ENCODE data around the gene NDUFS4. TPM values are rescaled to one million over a fixed set of nuclear protein-coding genes. Genes with fewer than 3 reads are reported as not detected.

The NDUFS4 gene
- total RNA-seq, 1 donor from 2014 or later = 78.7 TPM

DNA sequence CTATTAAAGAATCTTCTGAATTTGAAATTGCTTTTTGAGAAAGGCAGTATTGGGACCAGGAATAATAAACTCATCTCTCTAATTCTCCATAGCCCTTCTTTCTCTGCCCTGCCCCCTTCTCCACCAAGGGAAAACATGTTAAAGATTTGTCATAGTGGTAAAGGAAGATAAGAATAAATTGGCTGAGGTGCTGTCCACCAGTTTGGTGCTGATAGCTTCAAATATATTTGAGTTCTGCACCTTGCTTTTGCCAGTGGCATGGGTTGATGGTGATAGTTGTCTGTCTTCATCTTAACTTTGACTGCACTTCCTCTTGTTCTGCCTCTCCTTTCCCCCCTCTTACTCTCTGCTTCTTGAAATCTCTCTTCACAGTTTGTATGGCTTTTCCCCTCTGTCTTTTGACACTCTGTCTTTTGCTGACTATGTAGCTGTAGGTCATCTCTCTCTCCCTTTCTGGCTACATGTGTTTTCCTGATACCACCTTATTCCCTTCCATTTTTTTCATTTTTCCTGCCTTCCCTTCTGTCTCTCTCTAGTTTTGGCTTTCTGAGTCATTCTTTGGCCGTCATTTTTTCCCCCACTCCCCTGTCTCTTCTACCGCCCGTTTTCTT, 56.6 kb downstream of the NDUFS4 start:
- no peak for DNase-seq (ENCODE audit: low read depth, low spot score)
- TF ChIP-seq, protein P1, sequence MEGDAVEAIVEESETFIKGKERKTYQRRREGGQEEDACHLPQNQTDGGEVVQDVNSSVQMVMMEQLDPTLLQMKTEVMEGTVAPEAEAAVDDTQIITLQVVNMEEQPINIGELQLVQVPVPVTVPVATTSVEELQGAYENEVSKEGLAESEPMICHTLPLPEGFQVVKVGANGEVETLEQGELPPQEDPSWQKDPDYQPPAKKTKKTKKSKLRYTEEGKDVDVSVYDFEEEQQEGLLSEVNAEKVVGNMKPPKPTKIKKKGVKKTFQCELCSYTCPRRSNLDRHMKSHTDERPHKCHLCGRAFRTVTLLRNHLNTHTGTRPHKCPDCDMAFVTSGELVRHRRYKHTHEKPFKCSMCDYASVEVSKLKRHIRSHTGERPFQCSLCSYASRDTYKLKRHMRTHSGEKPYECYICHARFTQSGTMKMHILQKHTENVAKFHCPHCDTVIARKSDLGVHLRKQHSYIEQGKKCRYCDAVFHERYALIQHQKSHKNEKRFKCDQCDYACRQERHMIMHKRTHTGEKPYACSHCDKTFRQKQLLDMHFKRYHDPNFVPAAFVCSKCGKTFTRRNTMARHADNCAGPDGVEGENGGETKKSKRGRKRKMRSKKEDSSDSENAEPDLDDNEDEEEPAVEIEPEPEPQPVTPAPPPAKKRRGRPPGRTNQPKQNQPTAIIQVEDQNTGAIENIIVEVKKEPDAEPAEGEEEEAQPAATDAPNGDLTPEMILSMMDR (conservative IDR thresholded peaks at IDR 0.05) = no peak
- H3K4me1 Mint-ChIP-seq = peaks cover 23% of the 10 kb centered on the region
- H3K27ac Mint-ChIP-seq (ENCODE audit: unreplicated experiment) = no peak overlapping the region
- H3K27me3 Mint-ChIP-seq (ENCODE audit: low read depth) = no peaks in the 10 kb centered on the region
- peaks cover 3% of the 10 kb centered on the region for H3K9me3 Mint-ChIP-seq
- no peak overlapping the region for H3K4me3 Mint-ChIP-seq
- peaks cover 7% of the 10 kb centered on the region for H3K36me3 Mint-ChIP-seq (ENCODE audit: low read depth)

DNA sequence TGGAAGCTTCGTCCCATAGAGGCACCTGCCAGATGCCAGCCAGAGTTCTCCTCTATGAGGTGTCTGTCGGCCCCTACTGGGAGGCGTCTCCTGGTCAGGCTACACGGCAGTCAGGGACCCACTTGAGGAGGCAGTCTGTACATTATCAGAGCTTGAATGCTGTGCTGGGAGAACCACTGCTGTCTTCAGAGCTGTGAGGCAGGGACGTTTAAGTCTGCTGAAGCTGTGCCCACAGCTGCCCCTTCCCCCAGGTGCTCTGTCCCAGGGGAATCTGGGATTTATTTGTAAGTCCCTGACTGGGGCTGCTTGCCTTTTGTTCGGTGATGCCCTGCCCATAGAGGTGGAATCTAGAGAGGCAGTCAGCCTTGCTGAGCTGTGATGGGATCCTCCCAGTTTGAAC, 70.8 kb downstream of the NDUFS4 start:
- H3K4me1 Mint-ChIP-seq = peaks cover 7% of the 10 kb centered on the region
- H3K4me3 Mint-ChIP-seq = no peak overlapping the region
- H3K36me3 Mint-ChIP-seq (ENCODE audit: low read depth) = peaks cover 47% of the 10 kb centered on the region
- H3K9me3 Mint-ChIP-seq = peaks cover 25% of the 10 kb centered on the region
- no peak overlapping the region for H3K27ac Mint-ChIP-seq (ENCODE audit: unreplicated experiment)
- TF ChIP-seq, protein P1 (conservative IDR thresholded peaks at IDR 0.05) = no peak
- no peak for DNase-seq (ENCODE audit: low read depth, low spot score)
- H3K27me3 Mint-ChIP-seq (ENCODE audit: low read depth) = no peaks in the 10 kb centered on the region

DNA sequence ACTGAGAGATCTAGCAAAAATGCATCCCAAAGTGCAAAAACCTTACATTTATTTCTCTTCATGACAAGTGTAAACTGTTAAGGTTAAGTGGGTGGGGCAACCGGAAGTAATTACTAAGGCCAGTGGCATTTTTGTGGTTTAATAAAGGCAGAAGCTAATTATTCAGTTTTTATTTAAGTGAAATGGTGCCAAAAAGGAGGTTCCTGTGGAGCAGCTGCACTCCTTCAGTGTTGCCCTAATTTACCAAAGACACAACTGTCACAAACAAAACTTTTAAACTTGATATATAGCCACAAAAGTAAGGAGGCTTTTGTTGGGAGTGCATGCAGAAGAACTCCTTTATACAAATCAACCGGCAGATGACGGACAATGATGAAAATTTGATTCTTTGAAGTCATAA, 81.6 kb downstream of the NDUFS4 start:
- no peaks in the 10 kb centered on the region for H3K27me3 Mint-ChIP-seq (ENCODE audit: low read depth)
- no peak overlapping the region for H3K27ac Mint-ChIP-seq (ENCODE audit: unreplicated experiment)
- H3K36me3 Mint-ChIP-seq (ENCODE audit: low read depth) = peaks cover 10% of the 10 kb centered on the region
- TF ChIP-seq, protein P1 (conservative IDR thresholded peaks at IDR 0.05) = no peak
- H3K4me1 Mint-ChIP-seq = peaks cover 28% of the 10 kb centered on the region
- no peaks in the 10 kb centered on the region for H3K9me3 Mint-ChIP-seq
- H3K4me3 Mint-ChIP-seq = no peak overlapping the region
- DNase-seq (ENCODE audit: low read depth, low spot score) = no peak

DNA sequence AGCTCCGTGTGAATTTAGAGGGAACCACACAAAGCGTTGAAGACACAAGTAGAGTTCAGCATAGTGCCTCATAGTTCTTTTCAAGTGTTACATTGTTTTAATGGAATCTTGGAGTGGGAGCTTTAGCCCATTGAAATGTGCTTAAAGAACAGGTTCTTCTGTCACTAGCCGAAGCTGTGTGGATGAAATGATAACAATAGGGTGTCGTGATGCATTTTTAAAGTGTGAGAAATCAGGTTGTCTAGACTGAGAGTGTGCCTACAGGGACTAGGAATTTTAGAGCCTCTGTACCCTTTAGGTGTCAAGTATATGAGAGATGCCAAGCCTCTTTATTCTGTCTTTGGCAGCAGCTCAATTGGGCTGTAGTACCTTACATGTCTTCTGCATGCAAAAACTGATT, 83.0 kb downstream of the NDUFS4 start:
- Mint-ChIP-seq H3K4me3 (no peak overlapping the region), H3K27ac (ENCODE audit: unreplicated experiment) (no peak overlapping the region), H3K36me3 (ENCODE audit: low read depth) (peaks cover 15% of the 10 kb centered on the region), H3K27me3 (ENCODE audit: low read depth) (no peaks in the 10 kb centered on the region), H3K4me1 (peaks cover 28% of the 10 kb centered on the region), H3K9me3 (no peaks in the 10 kb centered on the region)
- TF ChIP-seq, protein P1 (conservative IDR thresholded peaks at IDR 0.05) = no peak
- no peak for DNase-seq (ENCODE audit: low read depth, low spot score)

DNA sequence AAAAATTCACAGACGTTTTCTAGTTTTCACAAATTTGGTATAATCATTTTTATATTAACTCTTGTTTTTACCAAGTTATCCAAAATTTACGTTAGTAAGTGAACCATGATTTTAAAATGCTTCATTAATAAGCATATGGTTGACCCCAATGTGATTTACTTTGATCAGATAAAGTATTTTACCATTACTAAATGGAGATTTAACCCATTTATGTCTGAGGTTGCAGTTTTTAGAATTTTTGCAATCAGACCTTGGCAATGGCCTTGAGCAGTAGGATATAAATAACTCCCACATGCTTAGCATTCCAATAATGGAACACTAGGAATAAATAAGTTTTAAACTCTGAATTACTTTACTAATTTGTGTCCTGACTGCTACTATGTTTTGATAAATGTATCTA, 84.6 kb downstream of the NDUFS4 start:
- Mint-ChIP-seq H3K27me3 (ENCODE audit: low read depth) (no peaks in the 10 kb centered on the region), H3K4me3 (no peak overlapping the region), H3K36me3 (ENCODE audit: low read depth) (peaks cover 21% of the 10 kb centered on the region), H3K4me1 (peaks cover 28% of the 10 kb centered on the region), H3K27ac (ENCODE audit: unreplicated experiment) (no peak overlapping the region), H3K9me3 (peaks cover 8% of the 10 kb centered on the region)
- TF ChIP-seq, protein P1 (conservative IDR thresholded peaks at IDR 0.05) = no peak
- no peak for DNase-seq (ENCODE audit: low read depth, low spot score)
